ENCODE results near the gene ACYP2.
A peak's percentile ranks its signal among the peaks of the same experiment; 100 is the strongest.
"Not testable (repeated sequence)": the region's sequence is repeated elsewhere in the genome, so short reads cannot be mapped to it uniquely, and the experiment has no call there.

The ACYP2 gene

DNA sequence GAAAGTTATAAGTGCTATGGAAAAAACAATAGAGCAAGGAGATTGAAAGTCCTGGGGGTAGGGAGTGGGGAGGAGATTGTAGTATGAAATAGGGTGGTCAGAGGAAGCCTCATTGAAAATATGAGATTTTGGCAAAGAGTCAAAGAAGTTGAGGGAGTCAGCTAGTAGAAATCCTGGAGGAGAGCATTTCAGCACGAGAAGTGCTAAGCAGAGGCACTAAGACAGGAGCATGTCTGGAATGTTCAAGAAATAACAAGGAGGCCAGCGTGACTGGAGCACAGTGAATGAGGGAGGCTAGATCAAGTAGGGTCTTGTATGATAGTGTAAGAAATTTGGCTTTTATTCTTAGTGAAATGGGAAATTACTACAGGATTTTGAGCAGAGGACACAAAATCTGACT is 142.8 kb downstream of the ACYP2 start:
- no peak overlapping the region for H3K4me3 ChIP-seq (ENCODE audit: low read depth, low read length)
- DNase-seq (ENCODE audit: low read depth) = peak; percentile 23

DNA sequence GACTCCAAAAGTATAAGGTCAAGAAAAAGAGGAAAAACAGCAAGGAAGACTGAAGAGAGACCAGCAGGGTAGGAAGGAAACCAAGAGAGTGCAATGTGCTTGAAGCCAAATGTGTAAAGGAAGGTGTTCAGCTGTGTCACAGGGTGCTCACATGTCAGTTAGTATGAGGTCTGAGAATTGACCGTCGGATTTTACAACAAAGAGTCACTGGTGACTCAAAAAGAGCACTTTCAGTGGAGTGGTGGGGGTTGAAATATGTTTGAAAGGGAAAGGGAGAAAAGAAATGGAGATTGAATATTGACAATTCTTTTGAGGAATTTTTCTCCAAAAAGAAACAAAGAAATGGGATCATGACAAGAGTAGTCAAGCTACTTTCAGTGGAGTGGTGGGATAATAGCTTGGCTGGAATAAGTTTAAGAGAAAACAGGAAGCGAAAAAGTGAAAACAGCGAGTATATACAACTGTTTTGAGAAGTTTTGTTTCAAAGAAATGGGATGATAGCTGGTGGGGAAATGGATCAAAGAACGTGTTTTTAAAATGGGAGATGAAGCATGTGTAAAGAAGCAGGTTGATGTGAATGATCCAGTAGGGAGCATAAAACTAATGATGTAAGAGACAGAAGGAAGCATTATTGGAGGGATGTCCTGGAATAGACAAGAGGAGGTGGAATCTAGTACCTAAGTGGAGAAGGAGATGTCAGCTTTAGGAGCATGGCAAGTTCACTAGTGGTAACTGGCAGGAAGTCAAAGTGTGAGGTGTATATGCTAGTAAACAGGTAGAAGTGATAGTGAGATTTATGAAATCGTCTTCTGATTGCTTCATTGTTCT is 144.2 kb downstream of the ACYP2 start:
- DNase-seq (ENCODE audit: low read depth) = no peak
- no peak overlapping the region for H3K4me3 ChIP-seq (ENCODE audit: low read depth, low read length)

DNA sequence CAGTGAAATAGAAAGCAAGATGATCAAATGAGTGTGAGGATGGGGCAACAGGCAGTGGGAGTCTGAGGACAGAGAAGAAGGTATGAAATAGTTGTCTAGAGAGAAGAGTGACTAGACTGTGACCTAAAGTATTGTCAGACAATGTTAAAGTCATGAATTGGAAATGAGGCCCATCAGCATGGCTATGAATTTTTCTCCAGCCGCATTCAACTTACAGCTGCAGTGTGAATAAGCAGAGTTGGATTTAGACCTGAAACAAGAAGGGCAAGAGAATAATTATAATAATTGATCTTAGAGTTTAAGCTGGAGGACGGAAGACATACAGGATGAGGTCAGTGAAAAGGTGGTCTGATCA is 144.8 kb downstream of the ACYP2 start:
- H3K4me3 ChIP-seq (ENCODE audit: low read depth, low read length) = no peak overlapping the region
- no peak for DNase-seq (ENCODE audit: low read depth)

DNA sequence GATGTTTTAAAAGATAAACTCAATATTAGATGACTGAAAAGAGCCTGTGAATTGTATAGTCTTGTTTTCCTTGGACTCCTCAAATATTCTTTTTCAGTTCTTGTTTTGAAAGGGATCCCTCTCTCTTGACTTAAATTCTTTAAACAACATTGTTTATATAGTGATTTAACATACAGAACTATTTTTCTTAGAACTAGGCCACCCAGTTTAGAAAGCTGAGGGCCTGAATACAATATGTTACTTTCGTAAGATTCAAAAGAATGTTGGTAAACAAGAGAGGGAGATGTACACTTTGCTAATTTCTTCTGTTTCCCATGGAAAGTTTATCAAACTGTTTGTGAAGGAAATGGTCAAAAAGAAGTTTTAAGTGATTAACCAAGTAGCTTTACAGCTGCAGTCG is 146.1 kb downstream of the ACYP2 start:
- no peak for DNase-seq (ENCODE audit: low read depth)
- no peak overlapping the region for H3K4me3 ChIP-seq (ENCODE audit: low read depth, low read length)

DNA sequence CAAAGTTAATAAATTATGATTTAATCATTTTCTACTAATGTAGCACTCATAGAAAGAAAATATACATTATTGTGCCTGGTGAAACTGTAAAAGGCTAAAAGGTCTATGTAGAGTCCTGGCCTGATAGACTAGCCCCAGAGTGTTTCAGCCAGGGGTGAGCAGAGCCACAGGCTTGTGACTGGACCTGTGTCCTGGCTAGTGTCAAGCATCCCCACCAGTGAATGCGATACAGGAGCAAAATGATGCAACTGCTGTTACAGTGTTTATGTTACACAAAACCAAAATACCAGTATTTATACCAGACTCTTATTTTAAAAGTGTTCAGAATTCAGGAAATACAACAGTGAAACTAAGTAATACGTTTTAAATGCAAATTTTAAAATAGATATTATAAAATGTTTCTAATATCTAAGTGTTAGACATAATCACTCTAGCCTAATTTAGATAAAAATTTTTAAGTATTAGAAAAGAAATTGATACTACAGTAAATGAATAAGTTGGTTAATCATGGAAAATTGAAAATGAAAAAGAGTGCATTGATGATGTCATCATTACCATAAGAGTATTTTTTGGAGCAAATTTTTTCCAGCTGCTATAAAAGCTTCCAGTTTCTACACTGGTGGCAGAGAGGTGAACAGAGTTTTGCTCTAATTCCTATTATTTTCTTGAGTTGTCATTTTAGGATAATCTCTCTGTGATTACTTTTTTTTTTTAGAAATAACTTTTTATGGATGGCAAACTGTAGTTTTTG is 146.8 kb downstream of the ACYP2 start:
- H3K4me3 ChIP-seq (ENCODE audit: low read depth, low read length) = no peak overlapping the region
- no peak for DNase-seq (ENCODE audit: low read depth)

DNA sequence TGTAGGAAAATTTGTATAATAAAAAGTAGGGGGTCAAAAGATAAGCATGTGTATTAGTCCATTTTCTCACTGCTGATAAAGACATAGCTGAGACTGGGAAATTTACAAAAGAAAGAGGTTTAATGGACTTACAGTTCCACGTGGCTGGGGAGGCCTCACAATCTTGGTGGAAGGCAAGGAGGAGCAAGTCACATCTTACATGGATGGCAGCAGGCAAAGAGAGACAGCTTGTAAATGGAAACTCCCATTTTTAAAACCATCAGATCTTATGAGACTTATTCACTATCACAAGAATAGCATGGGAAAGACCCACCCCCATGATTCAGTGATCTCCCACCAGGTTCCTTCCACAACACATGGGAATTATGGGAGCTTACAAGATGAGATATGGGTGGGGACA is 149.7 kb downstream of the ACYP2 start:
- H3K4me3 ChIP-seq (ENCODE audit: low read depth, low read length); DNase-seq (ENCODE audit: low read depth): not testable (repeated sequence)

DNA sequence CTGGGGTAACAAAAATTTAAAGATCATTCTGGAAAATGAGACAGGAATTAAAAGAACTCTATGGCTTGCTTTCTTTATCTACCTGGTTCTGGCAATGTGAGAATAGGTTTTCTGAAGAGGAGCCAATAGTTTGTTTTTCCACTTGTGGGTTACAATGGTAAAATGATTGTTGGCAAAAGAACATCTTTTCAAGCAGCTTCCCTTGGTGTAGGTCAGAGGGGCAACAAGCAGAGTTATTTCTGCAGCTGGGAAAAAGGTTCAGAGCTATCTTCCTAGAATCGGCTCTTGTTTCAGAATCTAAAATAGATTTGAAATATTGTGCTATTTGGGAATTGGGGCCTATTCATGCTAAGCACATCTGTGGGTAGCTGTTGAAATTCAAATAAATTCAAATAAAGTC is 152.2 kb downstream of the ACYP2 start:
- no peak for DNase-seq (ENCODE audit: low read depth)
- H3K4me3 ChIP-seq (ENCODE audit: low read depth, low read length) = no peak overlapping the region

DNA sequence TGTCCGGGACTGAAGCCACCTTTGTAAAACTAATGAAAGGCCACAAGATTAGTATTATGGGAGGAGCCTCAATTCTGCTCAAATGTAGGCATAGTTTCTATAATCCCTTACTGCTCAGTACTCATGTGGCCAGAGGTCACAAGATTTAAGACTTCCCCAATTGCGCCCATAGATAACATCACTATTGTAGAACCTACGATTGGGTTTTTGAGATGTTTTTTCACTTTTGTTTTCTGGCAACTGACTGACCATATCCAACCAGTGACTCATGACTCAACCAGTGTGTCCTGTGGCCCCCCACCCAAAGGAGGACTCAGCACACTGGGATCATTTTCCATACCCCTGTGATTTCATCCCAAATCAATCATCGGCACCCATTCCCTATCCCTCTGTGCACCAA is 155.8 kb downstream of the ACYP2 start:
- no peak for DNase-seq (ENCODE audit: low read depth)
- H3K4me3 ChIP-seq (ENCODE audit: low read depth, low read length) = no peak overlapping the region

DNA sequence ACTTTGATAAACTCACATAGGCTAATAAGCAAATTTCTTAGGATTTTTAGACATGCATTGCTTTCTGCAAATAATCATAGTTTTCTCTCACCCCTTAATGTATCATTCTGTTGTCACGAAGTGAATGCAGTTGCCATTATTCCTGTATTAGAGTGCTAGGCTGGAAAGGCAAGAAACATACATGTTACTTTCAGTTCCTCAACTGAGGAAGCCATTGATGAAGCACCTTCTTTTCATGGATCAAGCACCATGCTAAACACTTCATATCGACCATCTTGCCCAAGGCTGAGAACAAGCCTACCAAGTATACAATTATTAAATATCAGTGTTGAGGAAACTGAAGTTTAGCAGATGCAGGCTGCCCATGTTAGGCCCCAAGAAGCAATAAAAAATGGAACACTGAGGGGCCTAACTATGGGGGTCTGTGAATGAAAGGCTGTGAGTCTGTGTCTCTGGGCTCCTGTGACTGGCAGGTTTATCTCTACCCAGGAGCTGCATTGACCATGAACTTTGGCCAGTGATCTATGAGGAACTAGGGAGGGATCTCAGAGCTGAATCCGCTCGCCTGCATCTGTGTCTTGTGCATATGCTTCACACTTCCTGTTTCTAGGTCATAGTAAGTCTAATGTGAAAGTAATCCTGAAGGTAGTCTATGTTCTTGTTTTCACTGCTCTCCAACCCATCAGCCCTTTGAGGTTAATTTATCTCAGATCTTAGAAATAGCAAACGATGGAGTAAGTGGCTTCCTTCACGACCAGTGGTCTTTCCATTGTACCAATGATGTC is 156.6 kb downstream of the ACYP2 start:
- DNase-seq (ENCODE audit: low read depth) = no peak
- H3K4me3 ChIP-seq (ENCODE audit: low read depth, low read length) = no peak overlapping the region

DNA sequence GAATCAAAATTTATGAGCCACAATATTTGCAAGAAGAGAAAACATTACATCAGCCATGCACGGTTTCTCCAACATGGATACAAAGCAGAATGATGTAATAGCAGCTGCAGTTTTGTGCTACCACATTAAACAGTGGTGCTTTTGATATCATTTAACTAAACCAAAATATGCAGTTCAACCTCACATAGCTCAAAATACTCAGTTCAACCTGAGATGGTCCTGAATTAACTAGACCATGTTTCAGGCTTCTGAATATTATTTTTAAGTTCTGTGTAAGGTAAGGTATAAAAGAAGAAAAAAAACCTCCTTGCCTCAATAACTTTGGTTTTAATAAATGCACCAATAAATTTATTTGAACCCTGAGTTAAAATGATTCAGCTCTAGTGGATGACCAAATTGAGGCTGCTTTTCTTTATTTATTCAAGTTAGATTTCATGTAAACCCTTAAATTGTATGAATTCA is 159.4 kb downstream of the ACYP2 start:
- DNase-seq (ENCODE audit: low read depth) = peak; percentile 67
- H3K4me3 ChIP-seq (ENCODE audit: low read depth, low read length) = no peak overlapping the region

DNA sequence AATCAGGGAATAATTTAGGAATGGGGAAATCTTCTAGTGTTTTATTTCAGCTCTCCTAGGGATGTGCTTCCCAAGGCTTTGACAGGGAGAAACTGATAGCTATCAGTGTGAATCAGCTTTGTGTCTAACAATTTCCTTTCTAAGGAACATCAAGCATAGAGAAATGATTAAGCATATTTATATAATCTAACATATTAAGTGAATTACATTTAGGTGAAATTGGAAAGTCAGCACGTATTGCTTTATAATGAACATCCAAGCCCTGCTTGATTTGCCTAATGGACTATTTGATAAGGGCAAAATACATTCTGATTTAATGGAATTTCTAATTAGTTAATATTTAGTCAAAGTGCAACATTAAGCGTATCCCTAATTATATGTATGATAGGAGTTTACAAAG is 160.1 kb downstream of the ACYP2 start:
- DNase-seq (ENCODE audit: low read depth) = no peak
- no peak overlapping the region for H3K4me3 ChIP-seq (ENCODE audit: low read depth, low read length)

DNA sequence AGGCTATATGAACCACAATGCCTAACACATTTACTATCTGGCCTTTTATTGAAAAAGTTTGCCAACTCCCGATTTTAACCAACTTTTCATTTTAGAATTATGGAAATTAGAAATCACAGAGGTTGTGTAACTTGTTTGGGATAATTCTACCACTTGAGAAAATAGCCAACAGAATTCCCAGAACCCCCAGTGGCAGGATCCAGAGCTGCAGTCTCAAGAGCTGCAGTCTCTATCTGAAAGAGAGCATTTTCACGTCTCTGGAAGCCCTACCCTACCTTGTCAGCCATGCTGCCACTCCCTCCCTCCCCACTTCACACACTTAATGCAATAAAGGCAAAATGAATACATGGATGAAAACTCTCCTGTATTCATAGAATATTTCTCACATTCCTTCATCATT is 164.0 kb downstream of the ACYP2 start:
- H3K4me3 ChIP-seq (ENCODE audit: low read depth, low read length) = no peak overlapping the region
- no peak for DNase-seq (ENCODE audit: low read depth)

DNA sequence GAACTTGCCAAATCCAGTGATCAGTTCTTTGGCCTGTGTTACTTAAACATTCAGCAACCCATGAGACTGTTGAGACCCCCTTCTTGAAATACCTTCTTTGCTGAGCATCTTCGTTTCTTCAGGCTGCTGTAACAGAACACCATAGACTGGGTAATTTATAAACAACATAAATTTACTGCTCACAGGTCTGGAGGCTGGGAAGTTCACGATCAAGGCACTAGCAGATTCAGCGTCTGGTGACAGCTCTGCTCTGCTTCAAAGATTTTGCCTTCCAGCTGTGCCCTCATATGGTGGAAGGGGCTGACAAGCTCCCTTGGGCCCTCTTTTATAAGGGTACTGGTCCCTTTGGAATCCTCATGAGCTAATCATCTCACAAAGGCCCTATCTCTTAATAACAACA is 169.4 kb downstream of the ACYP2 start:
- DNase-seq (ENCODE audit: low read depth) = no peak
- no peak overlapping the region for H3K4me3 ChIP-seq (ENCODE audit: low read depth, low read length)

DNA sequence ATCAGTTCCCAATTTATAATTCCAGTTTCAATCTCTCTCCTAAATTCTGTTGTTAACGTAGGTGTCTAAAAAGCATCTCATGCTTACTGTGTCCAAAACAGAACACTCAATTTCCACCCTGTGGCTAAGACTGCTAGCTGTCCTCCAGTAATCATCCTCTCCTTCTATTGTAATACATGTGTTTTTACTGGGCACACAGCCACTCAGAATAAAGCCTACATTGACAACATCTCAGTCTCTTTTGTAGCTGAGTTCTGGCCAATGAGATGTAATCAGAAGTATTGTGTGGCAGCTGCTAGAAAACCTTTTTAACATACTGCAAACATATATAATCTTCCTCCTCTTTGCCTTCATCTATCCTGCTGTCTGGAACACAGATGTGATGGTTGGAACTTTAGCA is 170.0 kb downstream of the ACYP2 start:
- no peak for DNase-seq (ENCODE audit: low read depth)
- no peak overlapping the region for H3K4me3 ChIP-seq (ENCODE audit: low read depth, low read length)

DNA sequence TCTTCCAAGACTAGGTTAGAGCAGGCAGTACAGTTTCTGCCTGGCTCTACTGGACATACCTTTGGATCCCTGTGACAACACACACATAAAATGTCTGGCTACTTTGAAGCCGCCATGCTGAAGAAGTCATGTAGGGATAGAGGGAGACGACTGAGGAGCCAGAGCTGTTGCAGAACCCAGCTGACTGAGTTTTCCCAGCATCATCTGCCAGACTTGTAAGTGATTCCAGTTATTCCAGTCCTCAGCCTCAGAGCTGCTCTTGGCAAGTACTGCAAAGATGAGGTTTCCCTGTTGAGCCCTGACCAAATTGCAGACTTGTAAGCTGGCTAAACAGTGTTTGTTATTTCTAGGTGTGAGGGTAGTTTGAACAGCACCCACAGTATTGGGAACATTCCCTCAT is 172.1 kb downstream of the ACYP2 start:
- no peak overlapping the region for H3K4me3 ChIP-seq (ENCODE audit: low read depth, low read length)
- DNase-seq (ENCODE audit: low read depth) = no peak

DNA sequence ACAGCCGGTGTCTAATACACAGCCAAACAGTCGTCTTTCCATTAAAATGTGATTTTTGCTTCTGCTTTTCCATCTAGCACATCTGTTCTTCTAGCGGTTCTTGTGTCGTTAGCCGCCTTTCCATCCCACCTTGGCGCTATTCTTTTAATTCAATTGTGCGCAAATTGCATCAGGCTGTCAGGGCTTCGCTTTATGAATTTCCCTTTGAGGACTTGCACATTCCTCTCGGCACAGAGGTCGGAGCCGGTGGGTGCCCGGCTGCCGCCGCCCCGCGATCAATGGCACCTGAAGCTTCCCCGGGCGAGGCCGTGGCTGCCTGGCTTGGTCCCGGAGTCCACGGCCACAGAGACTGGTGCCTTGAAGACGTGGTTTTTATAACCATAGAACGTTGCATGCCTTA is 174.5 kb downstream of the ACYP2 start:
- no peak for DNase-seq (ENCODE audit: low read depth)
- H3K4me3 ChIP-seq (ENCODE audit: low read depth, low read length) = peak overlapping the region; percentile 21

DNA sequence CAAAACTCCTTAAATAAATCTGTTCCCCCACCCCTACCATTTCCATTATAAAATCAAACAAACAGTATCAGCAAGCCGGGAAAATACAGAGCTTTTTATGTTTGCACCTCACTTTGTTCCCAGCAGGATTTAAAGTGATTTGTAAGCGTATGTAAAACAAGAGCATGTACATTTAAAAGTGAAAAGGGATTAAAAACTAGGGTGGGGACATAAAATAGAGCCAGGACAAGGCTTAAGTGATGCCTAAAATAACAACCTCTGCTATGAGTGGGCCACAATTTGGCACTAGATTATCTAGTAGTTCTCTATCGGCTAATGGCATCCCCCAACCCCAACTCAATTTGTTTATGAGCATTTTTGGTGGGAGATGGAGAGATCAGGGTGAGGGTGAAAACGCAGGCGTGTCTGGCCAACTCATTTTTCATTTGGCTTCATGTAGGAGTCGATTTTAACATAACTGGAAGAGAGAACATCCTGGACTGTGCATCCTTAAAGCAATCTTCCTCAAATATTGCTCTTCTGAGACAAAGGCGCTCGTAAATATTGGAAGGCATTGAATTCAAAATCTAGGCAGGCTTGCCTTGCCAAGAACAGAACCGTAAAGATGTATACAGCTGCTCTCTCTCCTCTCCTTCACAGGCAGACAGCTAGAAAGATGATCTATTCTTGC is 175.1 kb downstream of the ACYP2 start:
- no peak for DNase-seq (ENCODE audit: low read depth)
- H3K4me3 ChIP-seq (ENCODE audit: low read depth, low read length) = peak overlapping the region; percentile 21

DNA sequence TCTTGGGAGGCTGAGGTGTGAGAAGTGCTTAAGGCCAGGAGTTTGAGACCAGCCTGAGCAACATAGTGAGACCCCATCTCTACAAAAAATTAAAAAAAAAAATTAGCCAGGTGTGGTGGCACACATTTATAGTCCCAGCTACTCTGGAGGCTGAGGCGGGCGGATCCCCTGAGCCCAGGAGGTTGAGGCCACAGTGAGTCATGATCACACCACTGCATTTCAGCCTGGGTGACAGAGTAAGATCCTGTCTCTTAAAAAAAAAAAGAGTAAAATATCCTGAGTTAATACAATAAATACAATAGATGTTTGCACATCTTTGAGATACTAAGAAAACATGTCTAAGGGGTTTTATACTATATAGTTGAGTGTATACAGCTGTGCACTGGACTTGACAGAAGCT is 179.2 kb downstream of the ACYP2 start:
- not testable (repeated sequence) for H3K4me3 ChIP-seq (ENCODE audit: low read depth, low read length); DNase-seq (ENCODE audit: low read depth)

DNA sequence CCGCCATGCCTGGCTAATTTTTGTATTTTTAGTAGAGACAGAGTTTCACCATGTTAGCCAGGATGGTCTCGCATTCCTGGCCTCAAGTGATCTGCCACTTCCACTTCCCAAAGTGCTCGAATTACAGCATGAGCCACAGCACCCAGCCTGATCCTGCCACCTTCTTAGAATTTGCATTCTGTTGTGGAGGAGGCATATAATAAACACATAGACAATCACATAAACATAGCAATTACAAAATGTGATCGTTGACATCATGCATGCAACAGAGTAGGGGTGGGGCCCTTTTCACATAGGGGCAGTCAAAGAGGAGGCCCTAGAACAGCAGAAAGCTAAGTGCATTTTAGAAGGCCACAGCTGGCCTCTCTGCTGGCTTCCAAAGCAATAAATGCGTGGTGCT is 180.5 kb downstream of the ACYP2 start:
- no peak overlapping the region for H3K4me3 ChIP-seq (ENCODE audit: low read depth, low read length)
- no peak for DNase-seq (ENCODE audit: low read depth)

DNA sequence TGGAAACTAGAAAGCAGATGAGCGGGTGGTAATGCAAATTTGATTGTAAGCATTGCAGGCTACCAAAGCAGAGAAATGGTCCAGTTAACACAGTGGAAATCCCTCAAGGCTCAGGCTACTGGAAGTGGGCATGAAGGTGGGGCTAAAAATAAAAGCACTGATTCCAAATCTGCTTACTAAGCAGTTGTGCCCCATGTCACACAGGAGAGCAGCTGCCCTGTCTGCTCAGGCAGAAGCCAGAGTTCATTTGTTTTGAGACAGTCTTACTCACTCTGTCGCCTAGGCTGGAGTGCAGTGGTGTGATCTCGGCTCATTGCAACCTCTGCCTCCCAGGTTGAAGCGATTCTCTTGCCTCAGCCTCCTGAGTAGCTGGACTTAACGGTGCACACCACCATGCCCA is 183.1 kb downstream of the ACYP2 start:
- no peak overlapping the region for H3K4me3 ChIP-seq (ENCODE audit: low read depth, low read length)
- no peak for DNase-seq (ENCODE audit: low read depth)

Measured in skeletal muscle cell (primary cell).